K562 treated with DMSO at 1 percent for 48 hours (cell line): Measurements from ENCODE around the gene SESN3. TPM values are rescaled to one million over a fixed set of nuclear protein-coding genes. Genes with fewer than 3 reads are reported as not detected.

ENCODE experiments used
- total RNA-seq: library from RNA; unstranded; fragments of 300-600 nt; gene quantifications from 2 replicates; pipeline ENCODE4 v1.2.3, GENCODE V29; 2022; ENCODE audit warnings: low replicate concordance; ENCODE audit errors: extremely low read depth

The SESN3 gene, protein sequence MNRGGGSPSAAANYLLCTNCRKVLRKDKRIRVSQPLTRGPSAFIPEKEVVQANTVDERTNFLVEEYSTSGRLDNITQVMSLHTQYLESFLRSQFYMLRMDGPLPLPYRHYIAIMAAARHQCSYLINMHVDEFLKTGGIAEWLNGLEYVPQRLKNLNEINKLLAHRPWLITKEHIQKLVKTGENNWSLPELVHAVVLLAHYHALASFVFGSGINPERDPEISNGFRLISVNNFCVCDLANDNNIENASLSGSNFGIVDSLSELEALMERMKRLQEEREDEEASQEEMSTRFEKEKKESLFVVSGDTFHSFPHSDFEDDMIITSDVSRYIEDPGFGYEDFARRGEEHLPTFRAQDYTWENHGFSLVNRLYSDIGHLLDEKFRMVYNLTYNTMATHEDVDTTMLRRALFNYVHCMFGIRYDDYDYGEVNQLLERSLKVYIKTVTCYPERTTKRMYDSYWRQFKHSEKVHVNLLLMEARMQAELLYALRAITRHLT
- not detected in 2 replicates for total RNA-seq

DNA sequence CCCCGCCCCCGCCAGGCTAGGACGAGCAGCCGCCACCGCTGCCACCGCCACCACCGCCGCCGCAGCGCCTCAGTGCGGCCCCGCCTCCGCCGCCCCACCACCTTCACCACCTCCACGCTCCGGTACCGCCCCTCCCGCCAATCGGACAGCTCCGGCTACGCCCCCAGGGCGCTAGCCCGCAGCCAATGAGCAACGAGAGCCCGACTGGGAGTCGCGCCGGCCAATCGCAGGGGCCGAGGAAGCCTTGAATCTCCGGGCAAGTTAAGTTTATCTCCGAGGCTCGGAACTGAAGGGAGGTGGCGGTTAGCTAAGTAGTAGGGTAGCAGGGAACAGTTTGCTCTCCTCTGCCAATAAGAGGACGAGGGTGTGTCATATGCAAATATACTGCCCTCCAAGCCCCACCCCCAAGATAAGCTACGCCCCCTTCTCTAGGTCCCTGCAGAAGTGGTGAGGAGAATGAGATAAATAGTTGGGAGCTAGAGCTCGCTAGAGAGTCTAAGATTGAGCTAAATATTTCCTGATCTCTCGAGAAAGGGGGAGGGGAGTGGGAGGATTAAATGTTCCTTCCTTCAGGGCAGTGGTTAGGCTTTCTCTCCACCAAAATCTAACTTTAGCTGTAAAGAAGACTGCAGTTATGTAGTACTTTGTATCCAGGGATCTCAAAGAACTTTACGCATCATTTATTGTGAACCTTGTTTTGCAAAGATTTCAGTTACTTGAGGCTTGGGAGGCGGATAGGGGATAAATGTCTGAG, at the start of gene SESN3:
SESN3 (minus strand) TSS at position 76 of the 754 bp plus-strand sequence. CDS start 342 bp downstream, outside the sequence.

Other genes with a start within 250 kb of the SESN3 start
- not detected in 2 replicates for gene KDM4E, start 205.9 kb downstream of the SESN3 start, total RNA-seq
- gene KDM4F, start 181.8 kb downstream of the SESN3 start, total RNA-seq, result not detected in 2 replicates
- gene SRSF8, start 164.3 kb downstream of the SESN3 start, total RNA-seq, result not detected in 2 replicates
- not detected in 2 replicates for gene ENDOD1, start 141.4 kb downstream of the SESN3 start, total RNA-seq